ENCODE data around the gene CHAC2.

CHAC2 gene

GRCh38 chr2:53727921-53728320 is 39.7 kb upstream of the CHAC2 start:
- H4K20me1 ChIP-seq (ENCODE audit: low read depth, low read length) = no peaks in the 10 kb centered on the region
- H2AFZ ChIP-seq (ENCODE audit: low read depth, low read length, severe bottlenecking) = no peak overlapping the region
- no peak overlapping the region for H3K27ac ChIP-seq (ENCODE audit: low read depth, low read length)
- H3K4me3 ChIP-seq (ENCODE audit: insufficient read depth, low read length, poor library complexity, severe bottlenecking) = no peak overlapping the region
- H3K9me2 ChIP-seq (replicated peaks; ENCODE audit: insufficient read depth, low read length) = no peaks in the 10 kb centered on the region
- H3F3A ChIP-seq (ENCODE audit: insufficient read depth) = no peaks in the 10 kb centered on the region
- no peaks in the 10 kb centered on the region; the same call in 1 of the 2 replicates for H3K36me3 ChIP-seq (ENCODE audit: low read length)
- no peak overlapping the region for H3K9ac ChIP-seq (ENCODE audit: low read length)
- no peaks in the 10 kb centered on the region for H3K79me2 ChIP-seq (ENCODE audit: insufficient read depth, low read length)
- TF ChIP-seq, protein P1, sequence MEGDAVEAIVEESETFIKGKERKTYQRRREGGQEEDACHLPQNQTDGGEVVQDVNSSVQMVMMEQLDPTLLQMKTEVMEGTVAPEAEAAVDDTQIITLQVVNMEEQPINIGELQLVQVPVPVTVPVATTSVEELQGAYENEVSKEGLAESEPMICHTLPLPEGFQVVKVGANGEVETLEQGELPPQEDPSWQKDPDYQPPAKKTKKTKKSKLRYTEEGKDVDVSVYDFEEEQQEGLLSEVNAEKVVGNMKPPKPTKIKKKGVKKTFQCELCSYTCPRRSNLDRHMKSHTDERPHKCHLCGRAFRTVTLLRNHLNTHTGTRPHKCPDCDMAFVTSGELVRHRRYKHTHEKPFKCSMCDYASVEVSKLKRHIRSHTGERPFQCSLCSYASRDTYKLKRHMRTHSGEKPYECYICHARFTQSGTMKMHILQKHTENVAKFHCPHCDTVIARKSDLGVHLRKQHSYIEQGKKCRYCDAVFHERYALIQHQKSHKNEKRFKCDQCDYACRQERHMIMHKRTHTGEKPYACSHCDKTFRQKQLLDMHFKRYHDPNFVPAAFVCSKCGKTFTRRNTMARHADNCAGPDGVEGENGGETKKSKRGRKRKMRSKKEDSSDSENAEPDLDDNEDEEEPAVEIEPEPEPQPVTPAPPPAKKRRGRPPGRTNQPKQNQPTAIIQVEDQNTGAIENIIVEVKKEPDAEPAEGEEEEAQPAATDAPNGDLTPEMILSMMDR (IDR thresholded peaks at IDR 0.05; ENCODE audit: insufficient read depth, low read length, poor library complexity, severe bottlenecking) = no peak
- TF ChIP-seq EZH2phosphoT487 (conservative IDR thresholded peaks at IDR 0.05; ENCODE audit: low read length) = no peak
- H3K4me2 ChIP-seq (ENCODE audit: low read depth, low read length, poor library complexity, severe bottlenecking) = no peak overlapping the region
- H3K9me3 ChIP-seq (ENCODE audit: insufficient read depth, low read length) = no peaks in the 10 kb centered on the region
- no peaks in the 10 kb centered on the region for H3K27me3 ChIP-seq (ENCODE audit: low read length)

- H3K9me2 ChIP-seq (replicated peaks; ENCODE audit: insufficient read depth, low read length) = no peaks in the 10 kb centered on the region
- H3K9me3 ChIP-seq (ENCODE audit: insufficient read depth, low read length) = no peaks in the 10 kb centered on the region
- H4K20me1 ChIP-seq (ENCODE audit: low read depth, low read length) = no peaks in the 10 kb centered on the region
- H3K27ac ChIP-seq (ENCODE audit: low read depth, low read length) = no peak overlapping the region
- no peak overlapping the region for H3K4me3 ChIP-seq (ENCODE audit: insufficient read depth, low read length, poor library complexity, severe bottlenecking)
- no peaks in the 10 kb centered on the region for H3F3A ChIP-seq (ENCODE audit: insufficient read depth)
- H3K9ac ChIP-seq (ENCODE audit: low read length) = no peak overlapping the region
- no peaks in the 10 kb centered on the region; the same call in 1 of the 2 replicates for H3K36me3 ChIP-seq (ENCODE audit: low read length)
- H3K27me3 ChIP-seq (ENCODE audit: low read length) = no peaks in the 10 kb centered on the region
- no peak for TF ChIP-seq EZH2phosphoT487 (conservative IDR thresholded peaks at IDR 0.05; ENCODE audit: low read length)
- TF ChIP-seq, protein P1 (IDR thresholded peaks at IDR 0.05; ENCODE audit: insufficient read depth, low read length, poor library complexity, severe bottlenecking) = no peak
- H3K4me2 ChIP-seq (ENCODE audit: low read depth, low read length, poor library complexity, severe bottlenecking) = no peak overlapping the region
- no peak overlapping the region for H2AFZ ChIP-seq (ENCODE audit: low read depth, low read length, severe bottlenecking)
- H3K79me2 ChIP-seq (ENCODE audit: insufficient read depth, low read length) = no peaks in the 10 kb centered on the region
These were observed 38.4 kb upstream of the CHAC2 start for GRCh38 chr2:53729143-53729762.

DNA sequence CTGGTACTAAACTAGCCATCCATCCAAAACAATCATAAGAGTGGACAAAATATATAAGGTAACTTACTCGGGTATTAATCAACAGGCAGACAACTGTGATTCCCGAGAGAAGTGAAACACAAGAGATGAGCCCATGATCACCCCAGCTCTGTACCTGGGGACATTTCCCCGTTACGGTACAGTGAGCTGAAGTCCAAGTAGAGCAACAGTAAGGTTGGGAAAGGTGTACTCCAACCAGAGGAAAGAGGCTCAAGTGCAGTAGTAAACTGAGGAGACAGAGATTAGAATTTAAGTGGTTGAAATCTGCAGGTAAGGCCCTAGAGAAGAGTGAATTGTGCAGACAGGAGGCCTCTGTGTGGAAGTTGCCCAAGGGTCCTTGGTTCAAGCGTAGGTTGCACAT is 30.5 kb upstream of the CHAC2 start:
- Histone ChIP-seq H3K4me3 (ENCODE audit: insufficient read depth, low read length, poor library complexity, severe bottlenecking) (no peak overlapping the region), H3K4me2 (ENCODE audit: low read depth, low read length, poor library complexity, severe bottlenecking) (no peak overlapping the region), H3K36me3 (ENCODE audit: low read length) (no peaks in the 10 kb centered on the region; the same call in 1 of the 2 replicates), H3K79me2 (ENCODE audit: insufficient read depth, low read length) (no peaks in the 10 kb centered on the region), H3K27me3 (ENCODE audit: low read length) (no peaks in the 10 kb centered on the region), H3K9me3 (ENCODE audit: insufficient read depth, low read length) (no peaks in the 10 kb centered on the region), H3K9ac (ENCODE audit: low read length) (no peak overlapping the region), H3K9me2 (replicated peaks; ENCODE audit: insufficient read depth, low read length) (no peaks in the 10 kb centered on the region), H2AFZ (ENCODE audit: low read depth, low read length, severe bottlenecking) (no peak overlapping the region), H3K27ac (ENCODE audit: low read depth, low read length) (no peak overlapping the region), H3F3A (ENCODE audit: insufficient read depth) (no peaks in the 10 kb centered on the region), H4K20me1 (ENCODE audit: low read depth, low read length) (no peaks in the 10 kb centered on the region)
- TF ChIP-seq, protein P1 (IDR thresholded peaks at IDR 0.05; ENCODE audit: insufficient read depth, low read length, poor library complexity, severe bottlenecking) = no peak
- TF ChIP-seq EZH2phosphoT487 (conservative IDR thresholded peaks at IDR 0.05; ENCODE audit: low read length) = no peak
